Activated CD8-positive, alpha-beta memory T cell treated with anti-CD3 and anti-CD28 coated beads, Interleukin-2, amount 10 ng/mL, durations not matched to agents 7 days and 5 days (primary cell): Measurements from ENCODE around the gene IREB2. TPM values are rescaled to one million over a fixed set of nuclear protein-coding genes. Genes with fewer than 3 reads are reported as not detected.

ENCODE experiments used
- ATAC-seq: fragments of 150-1000 bp; cut with Tn5 transposase; one replicate; pipeline ENCODE4 v1.10.0; 2021; ENCODE audit warnings: moderate library complexity
- CTCF ChIA-PET: fragments of 350-600 bp; sonication (Branson Sonifier 250); formaldehyde crosslinking; loops from one replicate; lab custom pipeline; 2021; ENCODE audit warnings: antibody characterized with exemption; lab: Charles Lee
- DNase-seq: peaks from one replicate; pipeline ENCODE4 v3.0.0-alpha.2; 2020
- H3K27ac Mint-ChIP-seq: one replicate; pipeline ENCODE4 v1.8.0; 2021; ENCODE audit warnings: mild to moderate bottlenecking, mixed read lengths
- H3K27me3 Mint-ChIP-seq: one replicate; pipeline ENCODE4 v1.8.0; 2021; ENCODE audit warnings: mixed read lengths
- H3K36me3 Mint-ChIP-seq: one replicate; pipeline ENCODE4 v1.8.0; 2021; ENCODE audit warnings: mild to moderate bottlenecking, mixed read lengths
- H3K4me1 Mint-ChIP-seq: one replicate; pipeline ENCODE4 v1.8.0; 2021; ENCODE audit warnings: mixed read lengths
- H3K4me3 Mint-ChIP-seq: one replicate; pipeline ENCODE4 v1.8.0; 2021; ENCODE audit warnings: mild to moderate bottlenecking, moderate library complexity, mixed read lengths
- H3K9me3 Mint-ChIP-seq: one replicate; pipeline ENCODE4 v1.8.0; 2022; ENCODE audit warnings: low read depth, mixed read lengths
- total RNA-seq, 2 experiments: library from RNA; stranded (reverse); gene quantifications; one replicate each; pipeline ENCODE4 v1.2.3, GENCODE V29; 2021

Gene IREB2
- total RNA-seq, 2 experiments from 2014 or later: 60.0 to 72.0 TPM

DNA sequence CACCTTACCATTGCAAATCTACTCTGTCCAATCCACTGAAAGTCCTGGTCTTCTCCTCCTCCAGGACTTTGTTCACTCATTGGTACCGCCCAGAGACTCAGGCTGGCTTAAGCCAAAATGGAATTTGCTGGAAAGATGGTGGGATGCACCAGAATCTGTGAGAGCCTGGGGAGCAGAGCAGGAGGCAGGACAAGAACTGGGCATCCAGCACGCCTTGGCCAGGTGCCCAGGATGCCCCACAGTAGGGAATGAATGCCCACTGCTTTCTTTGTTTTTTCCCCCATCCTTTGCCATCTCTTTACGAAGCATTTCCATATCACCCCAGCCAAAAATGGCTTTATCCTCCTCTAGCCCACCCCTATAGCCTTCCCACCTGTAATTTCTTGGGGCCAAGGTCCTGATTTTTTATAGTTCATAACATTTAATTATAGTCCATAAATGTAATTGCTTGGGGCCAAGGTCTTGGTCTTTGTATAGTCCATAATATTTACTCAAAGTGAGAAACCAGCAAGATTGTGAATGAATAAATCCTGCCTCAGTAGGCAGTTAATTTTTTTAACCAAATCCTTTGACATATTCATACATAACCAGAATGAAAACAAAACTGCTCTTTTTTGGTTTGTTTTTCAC, 23.3 kb upstream of the IREB2 start:
- H3K4me1 Mint-ChIP-seq: no peaks in the 10 kb centered on the region
- ATAC-seq (no peak), DNase-seq (no peak)
- no peak overlapping the region for H3K27ac Mint-ChIP-seq
- no peak overlapping the region for H3K4me3 Mint-ChIP-seq
- no peaks in the 10 kb centered on the region for H3K9me3 Mint-ChIP-seq
- CTCF ChIA-PET: interaction anchor here (0.8 to 1.2 kb wide), 2 partner anchors 8 to 9 kb away, joined by 3 read pairs; no protein-coding TSS in a partner anchor
- peaks cover 22% of the 10 kb centered on the region for H3K27me3 Mint-ChIP-seq
- no peaks in the 10 kb centered on the region for H3K36me3 Mint-ChIP-seq

DNA sequence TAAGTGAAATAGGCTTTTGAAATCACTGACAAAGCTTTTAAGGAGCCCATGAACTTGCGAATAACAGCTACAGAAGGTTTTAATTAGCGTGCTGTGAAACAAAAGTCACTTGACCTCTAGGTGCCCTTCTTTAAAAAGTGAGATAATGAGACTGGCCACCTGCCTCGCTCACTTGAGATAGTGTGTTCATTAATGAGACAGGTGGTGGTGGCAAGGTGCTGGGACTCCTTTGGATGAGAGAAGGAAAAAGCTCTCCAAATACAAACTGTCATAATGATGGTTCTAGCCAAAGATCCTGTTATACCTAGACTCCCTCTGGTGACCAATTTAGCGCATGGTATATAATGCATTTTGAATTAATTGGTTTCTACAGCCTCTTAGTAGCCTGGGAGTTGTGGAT, 22.7 kb upstream of the IREB2 start:
- CTCF ChIA-PET: interaction anchor here (0.8 kb wide), 1 partner anchor 9 kb away, joined by 3 read pairs; no protein-coding TSS in a partner anchor
- no peaks in the 10 kb centered on the region for H3K36me3 Mint-ChIP-seq
- no peak overlapping the region for H3K27ac Mint-ChIP-seq
- ATAC-seq: no peak
- peaks cover 26% of the 10 kb centered on the region for H3K27me3 Mint-ChIP-seq
- no peak overlapping the region for H3K4me3 Mint-ChIP-seq
- no peaks in the 10 kb centered on the region for H3K9me3 Mint-ChIP-seq
- DNase-seq: no peak
- H3K4me1 Mint-ChIP-seq: no peaks in the 10 kb centered on the region

DNA sequence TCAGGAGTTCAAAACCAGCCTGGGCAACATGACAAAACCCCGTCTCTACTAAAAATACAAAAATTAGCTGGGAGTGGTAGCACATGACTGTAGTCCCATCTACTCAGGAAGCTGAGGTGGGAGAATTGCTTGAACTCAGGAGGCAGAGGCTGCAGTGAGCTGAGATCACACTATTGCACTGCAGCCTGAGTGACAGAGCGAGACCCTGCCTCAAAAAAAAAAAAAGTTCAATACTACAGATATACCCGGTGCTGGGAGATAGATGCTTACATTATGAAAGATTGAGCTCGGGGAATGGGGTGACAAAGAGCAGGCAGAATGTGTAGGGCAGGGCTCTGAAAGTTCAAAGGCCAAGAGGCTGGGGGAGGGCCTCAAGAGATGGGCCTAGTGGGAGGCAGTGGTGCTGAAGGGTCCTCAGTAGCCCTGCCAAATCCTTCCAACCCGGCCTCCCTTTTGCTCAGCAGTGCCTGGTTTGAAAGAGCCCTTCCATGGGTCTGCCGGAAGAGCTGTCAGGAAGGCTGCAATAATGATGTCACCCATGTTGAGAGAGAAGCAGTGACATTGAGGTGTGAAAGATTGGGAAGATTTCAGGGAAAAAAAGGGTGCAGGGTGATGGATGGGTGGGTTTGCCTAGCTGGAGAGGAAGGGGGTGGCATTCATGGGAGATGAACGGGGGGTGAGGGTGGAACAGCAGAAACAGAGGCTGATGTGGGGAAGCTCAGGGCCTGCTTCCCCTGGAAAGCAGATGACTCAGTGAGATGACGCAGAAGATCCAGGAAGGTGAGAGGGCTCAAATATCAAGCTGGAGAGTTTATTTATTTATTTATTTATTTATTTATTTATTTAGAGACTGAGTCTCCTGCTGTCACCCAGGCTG, 20.0 kb upstream of the IREB2 start:
- no peaks in the 10 kb centered on the region for H3K9me3 Mint-ChIP-seq
- no peak overlapping the region for H3K27ac Mint-ChIP-seq
- DNase-seq (no peak), ATAC-seq (no peak)
- H3K4me1 Mint-ChIP-seq: peaks cover 4% of the 10 kb centered on the region
- peaks cover 15% of the 10 kb centered on the region for H3K27me3 Mint-ChIP-seq
- H3K4me3 Mint-ChIP-seq: no peak overlapping the region
- CTCF ChIA-PET: interaction anchor here (1.4 to 1.6 kb wide), 2 partner anchors 32 to 109 kb away, joined by 3 to 4 read pairs; no protein-coding TSS in a partner anchor
- no peaks in the 10 kb centered on the region for H3K36me3 Mint-ChIP-seq

DNA sequence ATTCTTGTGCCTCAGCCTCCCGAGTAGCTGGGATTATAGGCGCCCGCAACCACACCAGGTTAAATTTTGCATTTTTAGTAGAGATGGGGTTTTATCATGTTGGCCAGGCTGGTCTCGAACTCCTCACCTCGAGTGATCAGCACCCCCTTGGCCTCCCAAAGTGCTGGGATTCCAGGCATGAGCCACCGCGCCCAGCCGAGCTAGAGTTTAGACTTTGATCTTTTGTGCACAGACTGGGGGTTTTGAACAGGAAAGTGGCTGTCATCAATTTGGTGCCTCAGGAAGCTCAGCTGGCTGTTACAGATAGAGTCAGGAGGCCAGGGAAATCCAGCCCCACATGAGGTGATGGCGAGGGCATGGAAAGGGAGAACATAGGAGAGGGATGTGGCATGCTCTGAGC, 19.3 kb upstream of the IREB2 start:
- Mint-ChIP-seq H3K36me3 (no peaks in the 10 kb centered on the region), H3K4me1 (peaks cover 4% of the 10 kb centered on the region), H3K4me3 (no peak overlapping the region), H3K27me3 (peaks cover 15% of the 10 kb centered on the region), H3K9me3 (no peaks in the 10 kb centered on the region), H3K27ac (no peak overlapping the region)
- ATAC-seq: no peak
- no peak for DNase-seq
- CTCF ChIA-PET: interaction anchor here (1.4 to 1.6 kb wide), 2 partner anchors 33 to 110 kb away, joined by 3 to 4 read pairs; no protein-coding TSS in a partner anchor

DNA sequence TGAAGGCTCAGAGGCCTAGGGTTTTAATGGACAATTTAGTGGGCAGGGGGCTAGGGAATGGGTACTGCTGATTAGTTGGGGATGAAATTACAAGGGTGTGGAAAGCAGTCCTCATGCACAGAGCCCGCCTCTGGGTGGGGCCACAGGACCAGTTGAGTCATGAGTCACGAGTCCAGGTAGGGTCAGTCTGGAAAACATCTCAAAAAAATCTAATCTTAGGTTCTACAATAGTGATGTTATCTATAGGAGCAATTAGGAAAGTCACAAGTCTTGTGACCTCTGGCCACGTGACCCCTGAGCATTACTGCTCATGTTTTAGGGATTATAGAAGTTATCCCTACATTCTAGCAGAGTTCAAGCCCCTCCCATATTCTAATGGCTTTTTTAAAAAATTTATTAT, 18.6 kb upstream of the IREB2 start:
- Mint-ChIP-seq H3K36me3 (no peaks in the 10 kb centered on the region), H3K27me3 (peaks cover 16% of the 10 kb centered on the region), H3K4me1 (peaks cover 4% of the 10 kb centered on the region), H3K4me3 (no peak overlapping the region), H3K27ac (no peak overlapping the region), H3K9me3 (no peaks in the 10 kb centered on the region)
- DNase-seq: no peak
- no peak for ATAC-seq
- CTCF ChIA-PET: interaction anchor here (1.4 to 2.0 kb wide), 2 partner anchors 31 to 110 kb away, joined by 4 read pairs; no protein-coding TSS in a partner anchor

DNA sequence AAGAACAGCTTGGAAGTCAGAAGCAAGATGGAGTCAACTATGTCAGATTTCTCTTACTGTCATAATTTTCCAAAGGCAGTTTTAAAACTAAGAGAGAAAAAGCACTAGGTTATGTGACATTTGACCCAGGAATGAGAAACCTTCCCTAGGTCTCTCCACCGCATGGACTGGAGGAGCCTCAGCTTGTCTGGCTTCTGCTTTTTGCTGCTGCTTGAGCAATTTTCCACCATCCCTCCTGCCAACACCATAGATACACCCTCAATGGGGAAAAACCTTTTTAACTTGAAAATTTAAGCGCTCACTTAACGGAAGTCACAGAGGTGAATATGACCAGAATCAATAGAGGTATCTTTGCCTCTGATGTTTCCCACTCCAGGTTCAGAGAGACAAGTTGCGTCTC, 17.8 kb upstream of the IREB2 start:
- DNase-seq: no peak
- ATAC-seq: no peak
- CTCF ChIA-PET: interaction anchor here (2.0 kb wide), 1 partner anchor 30 kb away, joined by 4 read pairs; no protein-coding TSS in a partner anchor
- H3K4me1 Mint-ChIP-seq: peaks cover 9% of the 10 kb centered on the region
- peaks cover 12% of the 10 kb centered on the region for H3K27me3 Mint-ChIP-seq
- no peak overlapping the region for H3K27ac Mint-ChIP-seq
- no peaks in the 10 kb centered on the region for H3K36me3 Mint-ChIP-seq
- no peaks in the 10 kb centered on the region for H3K9me3 Mint-ChIP-seq
- H3K4me3 Mint-ChIP-seq: no peak overlapping the region

DNA sequence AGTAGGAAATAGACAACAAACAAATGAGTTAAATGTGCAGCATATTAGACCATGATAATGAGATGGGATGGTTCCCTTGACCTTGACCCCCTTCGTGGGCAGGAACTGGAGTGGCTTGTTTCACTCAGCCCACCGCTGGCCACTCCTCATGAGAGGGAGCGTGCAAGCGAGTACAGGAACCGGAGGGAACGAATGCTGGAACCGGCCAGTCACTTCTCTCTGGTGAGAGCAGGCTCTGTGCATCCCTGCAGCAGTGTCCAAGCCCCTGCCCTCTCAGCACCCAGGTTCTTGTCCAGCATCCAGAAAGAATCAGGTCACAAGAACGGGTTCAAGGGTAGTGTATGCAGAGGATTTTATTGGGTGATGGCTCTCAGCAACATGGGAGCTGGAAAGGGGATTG, 17.2 kb upstream of the IREB2 start:
- H3K27ac Mint-ChIP-seq: no peak overlapping the region
- H3K27me3 Mint-ChIP-seq: peaks cover 12% of the 10 kb centered on the region
- CTCF ChIA-PET: interaction anchor here (0.8 to 2.0 kb wide), 2 partner anchors 29 to 91 kb away, joined by 3 to 4 read pairs; no protein-coding TSS in a partner anchor
- H3K9me3 Mint-ChIP-seq: no peaks in the 10 kb centered on the region
- H3K4me3 Mint-ChIP-seq: no peak overlapping the region
- no peak for ATAC-seq
- peaks cover 14% of the 10 kb centered on the region for H3K4me1 Mint-ChIP-seq
- no peak for DNase-seq
- no peaks in the 10 kb centered on the region for H3K36me3 Mint-ChIP-seq

DNA sequence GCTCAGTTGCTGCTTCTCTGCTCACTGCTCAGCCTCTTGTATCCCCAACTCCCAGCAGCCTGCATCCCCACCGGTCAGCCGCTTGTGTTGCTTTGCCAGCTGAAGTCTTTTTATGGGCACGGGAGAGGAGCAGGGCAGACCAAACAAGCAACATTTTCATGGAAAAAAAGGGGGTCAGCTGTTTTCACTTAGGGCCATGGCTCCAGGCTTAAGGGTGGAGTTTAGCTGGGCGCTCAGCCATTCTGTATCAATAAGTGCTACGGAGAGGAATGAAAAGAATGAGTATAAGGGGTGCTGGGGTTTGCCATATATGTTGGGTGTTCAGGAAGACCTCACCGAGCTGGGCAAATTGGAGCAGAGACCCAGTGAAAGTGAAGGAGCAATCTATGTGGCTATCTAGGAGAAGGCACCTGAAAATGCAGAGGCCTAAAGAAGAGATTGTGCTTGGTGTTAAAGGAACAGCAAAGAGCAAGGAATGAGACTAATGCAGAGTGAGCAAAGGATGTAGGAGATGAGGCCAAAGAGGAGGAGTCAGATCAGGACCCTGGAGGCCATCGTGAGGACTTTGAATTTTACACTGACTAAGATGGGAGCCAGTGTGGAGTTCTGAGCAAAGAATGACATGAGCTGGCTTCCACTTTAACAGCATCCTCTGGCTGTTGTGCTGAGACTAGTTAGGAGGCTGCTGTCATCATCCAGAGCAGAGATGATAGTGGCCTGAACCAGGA, 16.6 kb upstream of the IREB2 start:
- Mint-ChIP-seq H3K27me3 (peaks cover 12% of the 10 kb centered on the region), H3K36me3 (no peaks in the 10 kb centered on the region), H3K4me1 (peaks cover 18% of the 10 kb centered on the region), H3K4me3 (no peak overlapping the region), H3K27ac (no peak overlapping the region), H3K9me3 (no peaks in the 10 kb centered on the region)
- CTCF ChIA-PET: interaction anchor here (0.6 to 4.0 kb wide), 6 partner anchors 15 to 565 kb away, joined by 3 to 34 read pairs (median 4); partner anchors contain the start of gene IREB2
- no peak for DNase-seq
- ATAC-seq: no peak

DNA sequence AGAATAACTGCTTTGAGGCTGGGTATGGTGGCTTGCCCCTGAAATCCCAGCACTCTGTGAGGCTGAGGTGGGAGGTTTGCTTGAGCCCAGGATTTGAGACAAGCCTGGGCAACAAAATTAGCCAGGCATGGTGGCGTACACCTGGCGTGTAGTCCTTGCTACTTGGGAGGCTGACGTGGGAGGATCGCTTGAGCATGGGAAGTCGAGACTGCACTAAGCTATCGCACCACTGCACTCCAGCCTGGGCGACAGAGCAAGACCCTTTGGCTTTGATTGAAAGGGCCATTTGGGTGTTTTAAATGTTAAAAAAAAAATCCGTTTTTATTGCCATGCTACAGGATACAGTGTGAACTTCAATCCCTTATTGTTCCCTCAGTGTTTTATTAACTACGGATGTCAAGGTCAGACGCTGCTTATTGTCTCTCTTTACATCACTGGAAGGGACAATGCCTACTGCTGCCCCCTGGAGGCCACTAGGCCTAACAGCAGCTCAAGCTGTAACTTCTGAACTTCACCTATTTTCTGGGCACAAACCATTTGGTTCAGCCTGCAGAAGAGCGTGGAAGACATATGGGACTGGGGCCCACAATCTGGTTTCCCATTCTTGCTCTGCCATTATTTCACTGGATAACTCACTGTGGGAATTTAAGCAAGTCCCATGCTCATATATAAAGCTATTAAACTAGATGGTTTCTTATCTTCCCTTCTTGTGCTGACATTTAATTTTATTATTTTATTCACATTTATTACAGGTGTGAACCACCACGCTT, 15.3 kb upstream of the IREB2 start:
- Mint-ChIP-seq H3K9me3 (no peaks in the 10 kb centered on the region), H3K4me3 (no peak overlapping the region), H3K36me3 (no peaks in the 10 kb centered on the region)

DNA sequence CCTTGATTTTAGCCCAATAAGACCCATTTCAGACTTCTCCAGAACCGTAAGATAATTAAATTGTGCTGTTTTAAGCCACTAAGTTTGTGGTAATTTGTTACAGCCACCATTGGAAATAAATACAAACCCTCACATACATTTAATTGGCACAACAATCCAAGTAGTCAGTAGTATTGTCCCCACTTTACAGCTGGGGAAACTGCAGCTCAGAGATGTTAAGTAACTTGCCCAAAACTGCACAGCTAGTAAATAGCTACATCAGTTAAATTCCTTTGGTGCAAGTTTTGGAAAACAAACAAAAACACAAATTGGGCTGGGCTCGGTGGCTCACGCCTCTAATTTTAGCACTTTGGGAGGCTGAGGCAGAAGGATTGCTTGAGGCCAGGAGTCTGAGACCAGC, 13.3 kb upstream of the IREB2 start:
- CTCF ChIA-PET: interaction anchor here (0.9 to 4.0 kb wide), 2 partner anchors 12 to 116 kb away, joined by 3 to 34 read pairs; partner anchors contain the start of gene IREB2
- H3K36me3 Mint-ChIP-seq: no peaks in the 10 kb centered on the region
- no peak overlapping the region for H3K27ac Mint-ChIP-seq
- H3K9me3 Mint-ChIP-seq: no peaks in the 10 kb centered on the region
- no peak overlapping the region for H3K4me3 Mint-ChIP-seq
- ATAC-seq (no peak), DNase-seq (no peak)
- H3K27me3 Mint-ChIP-seq: peaks cover 15% of the 10 kb centered on the region
- H3K4me1 Mint-ChIP-seq: peaks cover 20% of the 10 kb centered on the region

More for the DNA sequence above, 15.3 kb upstream of the IREB2 start:
- peak; percentile 83 for ATAC-seq
- CTCF ChIA-PET: interaction anchor here (0.5 to 4.0 kb wide), 27 partner anchors 9 to 311 kb away, joined by 3 to 34 read pairs (median 3); partner anchors contain the start of genes HYKK and IREB2
- peak; percentile 76 for DNase-seq
- peaks cover 20% of the 10 kb centered on the region for H3K4me1 Mint-ChIP-seq
- peaks cover 12% of the 10 kb centered on the region for H3K27me3 Mint-ChIP-seq
- H3K27ac Mint-ChIP-seq: no peak overlapping the region

DNA sequence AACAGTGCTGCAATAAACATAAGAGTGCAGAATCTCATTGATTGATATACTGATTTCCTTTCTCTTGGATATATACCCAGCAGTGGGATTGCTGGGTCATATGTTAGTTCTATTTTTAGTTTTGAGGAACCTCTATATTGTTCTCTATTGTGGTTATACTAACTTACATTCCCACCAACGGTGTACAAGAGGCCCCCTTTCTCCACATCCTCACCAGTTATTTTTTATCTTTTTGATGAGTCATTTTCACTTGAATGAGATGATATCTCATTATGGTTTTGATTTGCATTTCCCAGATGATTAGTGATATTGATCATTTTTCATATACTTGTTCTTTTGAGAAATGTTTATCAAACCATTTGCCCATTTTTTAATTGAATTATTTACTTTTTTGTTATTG, 12.4 kb upstream of the IREB2 start:
- no peak overlapping the region for H3K27ac Mint-ChIP-seq
- peaks cover 20% of the 10 kb centered on the region for H3K4me1 Mint-ChIP-seq
- peaks cover 11% of the 10 kb centered on the region for H3K27me3 Mint-ChIP-seq
- DNase-seq (no peak), ATAC-seq (peak; percentile 32)
- no peak overlapping the region for H3K4me3 Mint-ChIP-seq
- no peaks in the 10 kb centered on the region for H3K9me3 Mint-ChIP-seq
- CTCF ChIA-PET: no interaction called here
- H3K36me3 Mint-ChIP-seq: no peaks in the 10 kb centered on the region

DNA sequence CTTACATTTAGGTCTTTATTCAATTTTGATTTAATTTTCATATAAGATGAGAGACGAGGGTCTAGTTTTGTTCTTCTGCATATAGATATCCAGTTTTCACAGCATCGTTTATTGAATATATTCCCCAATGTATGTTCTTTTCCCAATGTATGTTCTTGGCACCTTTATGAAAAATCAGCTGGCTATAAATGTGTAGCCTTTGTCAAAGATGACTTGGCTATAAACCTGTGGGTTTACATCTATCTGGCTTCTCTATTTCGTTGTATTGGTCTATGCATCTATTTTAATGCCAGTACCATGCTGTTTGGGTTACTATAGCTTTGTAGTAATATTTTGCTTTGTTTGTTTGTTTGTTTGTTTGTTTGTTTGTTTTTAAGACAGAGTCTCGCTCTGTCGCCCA, 11.7 kb upstream of the IREB2 start:
- Mint-ChIP-seq H3K27ac (no peak overlapping the region), H3K36me3 (no peaks in the 10 kb centered on the region)
- CTCF ChIA-PET: interaction anchor here (1.4 kb wide), 1 partner anchor 231 kb away, joined by 4 read pairs; no protein-coding TSS in a partner anchor

More for the DNA sequence above, 11.7 kb upstream of the IREB2 start:
- no peak for DNase-seq
- Mint-ChIP-seq H3K4me3 (no peak overlapping the region), H3K4me1 (peaks cover 20% of the 10 kb centered on the region), H3K27me3 (peaks cover 14% of the 10 kb centered on the region), H3K9me3 (no peaks in the 10 kb centered on the region)
- no peak for ATAC-seq
